CD4-positive, alpha-beta T cell treated with Interferon gamma for 1 hour (primary cell): Measurements from ENCODE around the gene SENP7.
"Not testable (repeated sequence)": the region's sequence is repeated elsewhere in the genome, so short reads cannot be mapped to it uniquely, and the experiment has no call there.

Experiments used
- DNase-seq: peaks from one replicate; pipeline ENCODE4 v3.0.0-alpha.2; 2020

Gene SENP7

DNA sequence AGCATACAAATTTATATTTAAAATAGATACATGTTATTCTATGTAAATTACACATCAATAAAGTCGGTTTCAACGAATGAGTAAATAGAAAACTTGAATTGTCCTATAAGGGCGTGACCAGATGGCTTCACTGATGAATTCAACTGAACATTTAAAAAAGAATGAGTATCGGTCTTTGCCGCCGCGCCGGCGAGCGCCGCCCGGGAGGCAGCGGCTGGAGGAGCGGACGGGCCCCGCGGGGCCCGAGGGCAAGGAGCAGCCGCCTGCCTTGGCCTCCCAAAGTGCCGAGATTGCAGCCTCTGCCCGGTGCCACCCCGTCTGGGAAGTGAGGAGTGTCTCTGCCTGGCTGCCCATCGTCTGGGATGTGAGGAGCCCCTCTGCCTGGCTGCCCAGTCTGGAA lies 74.4 kb downstream of the SENP7 start:
- DNase-seq, result not testable (repeated sequence)

DNA sequence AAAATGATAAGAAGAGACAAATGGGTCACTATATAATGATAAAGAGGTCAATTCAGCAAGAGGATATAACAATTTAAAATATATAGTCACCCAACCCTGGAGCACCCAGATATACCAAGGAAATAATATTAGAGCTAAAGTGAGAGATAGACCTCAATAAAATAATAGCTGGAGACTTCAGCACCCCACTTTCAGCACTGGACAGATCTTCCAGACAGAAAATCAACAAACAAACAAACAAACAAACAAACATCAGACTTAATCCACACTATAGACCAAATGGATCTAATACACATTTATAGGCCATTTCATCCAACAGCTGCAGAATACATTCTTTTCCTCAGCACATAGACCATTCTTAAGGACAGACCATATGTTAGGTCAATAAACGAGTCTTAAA lies 79.4 kb downstream of the SENP7 start:
- no peak for DNase-seq

DNA sequence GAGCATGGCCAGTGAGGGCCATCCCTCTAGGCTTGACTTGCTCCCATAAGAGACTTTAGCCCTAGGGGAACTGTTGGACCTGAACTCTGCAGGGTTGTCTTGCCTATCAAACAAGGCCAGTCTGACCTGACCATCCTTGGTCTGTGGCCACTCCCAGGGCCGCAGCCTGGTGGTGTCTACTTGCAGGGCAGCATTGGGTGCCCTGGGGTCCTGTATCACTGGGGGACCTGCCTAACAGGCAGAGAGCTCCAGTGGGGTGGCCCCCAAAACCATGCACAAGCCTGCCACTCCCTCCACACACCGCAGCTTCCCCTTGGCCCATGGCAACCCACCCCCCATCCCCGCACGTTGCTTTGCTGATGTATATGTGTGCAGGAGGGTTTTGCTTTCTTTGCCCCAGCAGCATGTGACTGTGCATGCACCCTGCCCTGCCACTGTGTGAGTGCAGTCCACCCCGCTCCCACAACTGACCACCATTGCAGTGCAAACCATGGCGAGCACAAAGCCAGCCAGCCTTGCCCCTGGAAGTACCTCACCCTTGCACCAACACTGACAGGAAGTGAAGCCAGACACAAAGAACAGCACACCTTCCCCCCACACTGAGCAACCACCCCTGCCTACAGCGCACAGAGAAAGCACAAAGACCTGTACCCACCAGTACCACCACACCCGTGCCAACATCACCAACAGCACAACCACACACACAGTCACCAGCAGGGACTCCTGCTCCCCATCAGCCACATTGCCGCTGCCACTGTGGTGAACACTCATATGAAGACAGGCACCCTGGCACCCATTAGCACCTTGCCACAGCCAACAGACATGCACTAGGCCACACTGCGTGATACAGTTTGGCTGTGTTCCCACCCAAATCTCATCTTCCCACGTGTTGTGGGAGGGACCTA lies 88.8 kb downstream of the SENP7 start:
- no peak for DNase-seq

DNA sequence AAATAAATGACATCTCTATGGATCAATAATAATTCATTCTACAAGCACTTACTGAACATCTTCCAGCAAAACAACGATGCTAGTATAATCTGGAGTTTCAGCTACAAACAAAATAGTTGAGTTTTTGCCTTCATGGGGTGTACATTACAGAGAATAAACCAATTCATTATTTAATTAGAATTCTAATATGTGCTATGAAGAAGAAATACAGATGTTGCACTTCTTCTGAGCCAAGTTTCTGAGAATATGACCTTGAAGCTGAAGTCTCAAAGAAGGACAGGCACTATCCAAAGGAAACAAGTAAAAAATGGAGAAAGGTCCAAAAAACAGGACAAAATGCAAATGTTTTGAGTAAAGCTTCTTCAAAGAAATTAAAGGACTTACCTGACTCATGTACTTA lies 94.2 kb downstream of the SENP7 start:
- no peak for DNase-seq

DNA sequence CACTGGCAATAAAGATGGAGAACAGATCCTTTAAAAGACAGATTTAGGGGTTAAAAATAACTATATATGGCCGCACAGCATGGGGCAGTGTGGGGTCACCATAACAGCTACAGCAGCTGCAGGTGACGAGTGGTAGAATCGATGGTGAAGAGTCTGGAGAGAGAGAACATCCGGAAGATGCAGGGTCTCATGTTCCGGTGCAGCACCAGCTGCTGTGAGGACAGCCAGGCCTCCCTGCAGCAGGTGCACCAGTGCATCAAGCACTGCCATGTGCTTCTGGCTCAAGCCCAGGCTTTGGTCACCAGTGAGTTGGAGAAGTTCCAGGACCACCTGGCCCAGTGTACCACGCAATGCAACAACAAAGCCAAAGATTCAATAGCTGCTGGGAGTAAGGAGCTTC lies 98.9 kb downstream of the SENP7 start:
- DNase-seq, result no peak

DNA sequence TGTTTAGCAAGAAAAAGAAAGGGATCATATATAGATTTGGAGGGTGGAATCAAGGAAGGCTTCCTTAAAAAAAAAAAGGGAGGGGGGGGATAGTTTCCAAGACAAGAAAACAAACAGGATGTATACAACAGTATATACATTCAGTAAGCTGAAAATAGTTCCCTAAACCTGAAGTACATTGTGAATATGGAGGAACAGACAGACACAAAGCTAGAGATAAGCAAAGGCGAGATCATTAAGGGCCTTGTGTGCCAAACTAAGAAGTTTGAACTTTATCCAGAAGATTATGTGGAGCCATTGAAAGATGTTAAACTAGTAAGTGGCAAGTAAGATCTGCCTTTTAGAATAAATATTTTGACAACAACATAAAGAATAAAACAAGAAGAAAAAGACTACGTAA lies 99.4 kb downstream of the SENP7 start:
- no peak for DNase-seq

DNA sequence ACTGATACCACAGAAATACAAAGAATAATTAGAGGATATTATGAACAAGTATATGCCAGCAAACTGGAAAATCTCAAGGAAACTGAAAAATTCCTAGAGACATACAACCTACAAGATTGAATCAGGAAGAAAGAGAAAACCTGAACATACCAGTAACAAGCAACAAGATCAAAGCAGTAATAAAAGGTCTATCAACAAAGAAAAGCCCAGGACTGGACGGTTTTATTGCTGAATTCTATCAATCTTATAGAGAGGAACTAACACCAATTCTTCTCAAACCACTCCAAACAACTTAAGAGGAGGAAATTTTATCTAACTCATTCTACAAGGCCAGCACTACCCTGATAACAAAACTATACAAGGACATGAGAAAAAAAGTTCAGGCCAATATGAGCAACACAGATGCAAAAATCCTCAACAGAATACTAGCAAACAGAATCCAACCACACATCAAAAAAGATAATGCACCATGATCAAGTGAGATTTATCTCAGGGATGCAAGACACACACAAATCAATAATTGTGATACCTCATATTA lies 121.5 kb downstream of the SENP7 start:
- DNase-seq, result no peak

DNA sequence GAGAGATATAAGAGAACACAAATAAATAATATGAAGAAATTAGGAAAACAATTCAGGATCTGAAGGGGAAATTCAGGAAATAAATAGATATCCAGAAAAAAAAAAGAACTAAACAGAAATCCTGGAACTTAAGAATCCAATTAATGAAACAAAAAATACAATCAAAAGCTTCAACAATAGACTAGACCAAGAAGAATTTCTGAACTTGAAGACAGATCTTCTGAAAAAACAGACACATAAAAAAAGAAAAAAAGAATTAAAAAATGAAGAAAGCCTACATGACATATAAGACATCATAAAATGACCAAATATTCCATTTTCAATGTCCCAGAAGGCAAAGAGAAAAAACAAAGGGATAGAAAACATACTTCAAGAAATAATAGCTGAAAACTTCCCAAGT lies 124.3 kb downstream of the SENP7 start:
- no peak for DNase-seq

DNA sequence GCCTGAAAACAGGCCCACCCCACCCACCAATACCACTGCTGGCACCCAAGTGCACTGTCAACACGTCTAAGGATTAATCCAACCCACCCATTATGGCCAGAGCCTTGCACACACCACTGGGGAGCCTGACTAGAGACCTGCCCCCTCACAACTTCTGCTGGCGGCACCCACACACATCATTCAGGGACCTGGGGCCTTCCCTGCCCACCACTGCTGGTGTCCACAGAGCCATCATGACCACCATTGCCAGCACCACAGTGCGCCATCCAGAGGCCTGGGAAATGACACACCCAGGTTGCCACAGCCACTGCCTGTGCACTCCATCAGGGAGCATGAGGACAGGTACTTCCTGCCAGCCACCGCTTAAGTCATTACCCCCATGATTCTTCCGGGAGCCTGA lies 125.7 kb downstream of the SENP7 start:
- no peak for DNase-seq

DNA sequence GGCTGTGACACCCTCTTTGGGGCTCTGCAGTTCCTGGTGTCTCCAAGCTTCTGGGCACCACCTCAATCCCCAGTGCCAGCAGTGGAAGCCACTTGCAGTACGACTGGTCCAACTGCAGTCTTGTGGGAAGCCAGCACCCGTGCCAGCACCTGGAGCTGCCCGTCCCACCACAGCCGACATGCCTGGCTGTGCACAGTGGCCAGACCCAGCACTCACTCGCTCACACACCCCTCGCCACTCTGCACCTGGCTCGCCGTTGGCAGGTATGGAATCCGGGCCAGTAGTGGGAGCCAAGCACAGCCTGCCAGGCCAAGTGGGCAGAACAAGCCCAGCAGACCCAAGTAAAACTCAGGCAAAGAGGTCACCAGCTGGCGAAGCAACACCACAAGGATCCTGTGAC lies 128.6 kb downstream of the SENP7 start:
- DNase-seq, result no peak

DNA sequence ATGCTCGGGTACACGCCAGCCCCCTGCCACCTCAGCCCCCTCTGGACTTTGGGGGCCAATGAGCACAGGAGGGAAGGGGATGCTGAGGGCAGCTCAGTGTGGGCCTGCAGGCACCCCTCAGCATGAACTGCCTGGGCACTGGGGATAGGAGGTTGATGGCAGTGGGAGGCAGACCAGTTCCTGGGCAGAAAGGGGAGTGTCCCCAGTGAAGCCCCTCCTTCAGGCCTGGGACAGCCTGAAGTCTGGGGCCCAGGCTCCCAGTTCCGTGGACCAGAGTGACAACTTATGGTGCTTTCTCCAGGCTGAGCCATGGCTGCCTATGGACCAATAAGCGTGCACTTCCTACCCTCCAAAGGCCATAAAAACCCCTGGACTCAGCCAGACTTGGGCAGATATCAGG lies 129.4 kb downstream of the SENP7 start:
- no peak for DNase-seq

DNA sequence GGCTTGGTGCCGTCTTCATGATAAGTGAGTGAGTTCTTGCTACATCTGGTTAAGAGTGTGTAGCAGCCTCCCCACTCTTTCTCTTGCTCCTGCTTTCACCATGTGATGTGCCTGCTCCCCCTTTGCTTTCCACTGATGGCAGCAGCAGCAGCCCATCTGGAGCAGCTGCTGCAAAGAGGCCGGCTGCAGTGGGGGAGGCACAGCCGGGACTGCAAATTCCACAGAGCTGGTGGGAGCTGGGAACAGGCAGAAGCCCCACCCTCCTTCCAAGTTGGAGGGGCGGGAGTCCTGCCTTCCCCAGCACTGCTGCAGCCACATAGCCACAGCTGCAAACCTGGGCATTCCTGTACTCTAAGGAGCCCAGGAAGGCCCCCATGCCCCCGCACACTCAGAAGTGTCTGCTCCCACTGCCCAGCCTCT lies 129.8 kb downstream of the SENP7 start:
- DNase-seq, result no peak

DNA sequence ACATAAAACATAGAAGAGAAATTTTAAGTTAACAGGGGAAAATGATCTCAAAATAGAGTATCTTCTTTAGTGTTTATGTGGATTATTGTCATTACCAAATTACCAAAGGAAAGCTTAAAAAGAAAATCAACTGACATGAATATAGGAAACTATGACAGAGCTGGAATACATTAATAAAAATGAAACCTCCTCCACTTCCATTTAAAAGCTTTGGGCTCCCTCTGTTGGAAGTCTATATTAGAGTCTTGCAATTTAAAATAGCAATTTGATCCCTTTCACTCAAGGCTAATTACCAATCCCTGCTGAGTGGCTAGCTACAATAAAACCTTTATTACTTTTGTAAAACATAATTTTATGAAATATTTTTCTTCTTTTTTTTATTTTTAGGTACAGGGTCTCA lies 131.2 kb downstream of the SENP7 start:
- no peak for DNase-seq

DNA sequence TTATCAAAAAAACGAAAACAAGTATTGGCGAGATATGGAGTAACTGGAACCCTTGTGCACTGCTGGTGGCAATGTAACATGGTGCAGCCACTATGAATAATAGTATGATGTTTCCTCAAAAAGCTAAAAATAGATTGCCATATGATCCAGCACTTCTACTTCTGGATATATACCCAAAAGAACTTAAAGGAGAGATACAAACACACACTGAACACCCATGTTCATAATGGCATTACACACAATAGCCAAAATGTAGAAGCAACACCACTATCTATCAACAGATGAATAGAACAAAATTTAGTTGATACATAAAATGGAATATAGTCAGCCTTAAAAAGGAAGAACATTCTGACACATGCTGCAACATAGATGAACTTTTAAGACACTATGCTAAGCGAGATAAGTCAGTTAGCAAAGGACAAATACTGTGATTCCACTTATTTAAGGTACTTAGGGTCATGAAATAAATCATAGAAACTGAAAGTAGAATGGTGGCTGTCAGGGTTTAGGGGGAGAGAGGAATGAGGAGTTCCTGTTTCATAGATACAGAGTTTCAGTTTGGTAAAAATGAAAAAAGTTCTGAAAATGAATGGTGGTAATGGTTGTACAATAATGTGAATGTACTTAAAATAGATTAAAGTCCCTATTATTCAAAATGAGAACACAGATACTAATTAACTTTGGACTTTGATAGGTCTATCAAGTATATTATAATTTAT lies 133.2 kb downstream of the SENP7 start:
- DNase-seq, result no peak

DNA sequence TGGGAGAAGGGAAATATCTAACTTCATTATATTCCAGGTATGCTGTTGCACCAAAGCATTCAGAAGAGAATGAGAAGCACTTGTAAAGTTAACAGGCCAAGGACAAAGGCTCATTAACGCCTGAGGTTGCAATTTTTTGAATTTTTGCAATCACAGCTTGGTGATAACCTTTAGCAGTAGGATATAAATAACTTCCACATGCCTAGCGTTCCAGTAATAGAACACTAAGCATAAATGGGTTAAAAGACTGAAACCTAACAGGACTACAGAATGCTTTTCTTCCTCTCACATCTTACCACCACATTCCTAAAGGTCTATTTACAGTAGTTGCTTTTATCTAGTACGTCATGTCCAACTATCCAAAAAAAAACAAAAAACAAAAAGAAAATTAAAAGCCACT lies 135.2 kb downstream of the SENP7 start:
- DNase-seq, result no peak

DNA sequence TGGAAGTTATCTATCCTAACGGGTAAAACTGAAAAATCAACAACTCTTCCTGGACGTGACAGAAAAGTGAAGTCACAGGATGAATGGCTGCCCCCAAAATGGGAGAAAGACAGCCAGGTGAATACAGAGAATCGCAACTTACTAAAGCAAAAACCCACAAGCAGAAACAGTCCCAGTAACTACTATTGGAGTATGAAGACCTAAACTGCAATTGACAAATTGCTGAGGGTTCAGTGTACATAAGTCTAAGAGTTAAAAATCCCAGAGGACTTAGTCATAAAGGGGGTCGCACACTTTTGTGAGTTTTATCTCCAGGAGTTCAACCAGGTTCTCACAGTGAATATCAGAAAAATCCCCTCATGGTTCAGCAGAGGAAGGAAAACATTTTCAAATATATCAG lies 135.8 kb downstream of the SENP7 start:
- no peak for DNase-seq

DNA sequence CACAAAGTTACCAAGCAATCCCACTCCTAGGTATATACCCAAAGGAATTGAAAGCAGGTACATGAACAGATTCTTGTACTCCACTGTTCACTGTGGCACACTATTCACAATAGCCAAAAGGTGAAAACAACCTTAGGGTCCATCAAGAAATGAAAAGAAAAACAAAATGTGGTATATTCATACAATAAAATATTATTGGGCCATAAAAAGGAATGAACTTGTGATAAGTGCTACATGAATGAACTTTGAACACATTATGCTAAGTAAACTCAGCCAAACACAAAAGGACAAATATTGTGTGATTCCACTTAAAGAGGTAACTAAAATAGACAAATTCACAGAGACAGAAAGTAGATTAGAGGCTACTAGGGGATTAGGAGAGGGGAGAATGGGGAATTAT lies 137.4 kb downstream of the SENP7 start:
- no peak for DNase-seq

DNA sequence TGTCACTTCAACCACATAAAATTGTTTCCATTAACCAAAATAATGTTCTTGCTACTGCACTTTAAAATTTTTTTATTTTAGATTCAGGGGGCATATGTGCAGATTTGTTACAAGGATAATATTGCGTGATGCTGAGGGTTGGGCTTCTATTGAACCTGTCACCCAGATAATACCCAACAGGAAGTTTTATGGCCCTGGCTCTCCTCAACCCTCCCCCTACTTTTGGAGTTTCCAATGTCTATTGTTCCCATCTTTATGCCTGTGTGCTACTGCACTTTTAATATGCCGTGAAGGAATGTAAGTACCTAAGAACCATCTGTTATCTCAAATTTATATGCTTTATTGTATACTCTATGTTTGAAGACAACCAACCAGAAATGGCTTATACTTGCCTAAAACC lies 150.6 kb downstream of the SENP7 start:
- DNase-seq, result no peak

DNA sequence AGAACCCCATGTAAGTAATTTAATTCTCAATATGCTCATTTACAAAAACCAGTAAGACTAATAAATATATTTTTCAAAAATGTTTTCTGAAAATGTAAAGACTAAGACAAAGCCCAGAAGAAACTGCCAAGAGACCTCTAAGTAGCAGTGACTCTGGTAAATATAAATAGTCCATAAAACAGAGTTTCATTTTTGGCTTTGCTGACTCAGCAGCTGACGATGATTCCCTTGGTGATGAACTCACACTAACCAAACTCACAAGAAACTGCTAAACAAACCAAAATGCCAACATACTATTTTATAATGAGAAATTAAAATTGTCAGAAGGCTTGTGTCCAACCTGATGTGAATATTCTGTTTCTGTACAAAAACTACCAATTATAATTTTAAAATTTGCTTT lies 161.2 kb downstream of the SENP7 start:
- DNase-seq, result no peak

DNA sequence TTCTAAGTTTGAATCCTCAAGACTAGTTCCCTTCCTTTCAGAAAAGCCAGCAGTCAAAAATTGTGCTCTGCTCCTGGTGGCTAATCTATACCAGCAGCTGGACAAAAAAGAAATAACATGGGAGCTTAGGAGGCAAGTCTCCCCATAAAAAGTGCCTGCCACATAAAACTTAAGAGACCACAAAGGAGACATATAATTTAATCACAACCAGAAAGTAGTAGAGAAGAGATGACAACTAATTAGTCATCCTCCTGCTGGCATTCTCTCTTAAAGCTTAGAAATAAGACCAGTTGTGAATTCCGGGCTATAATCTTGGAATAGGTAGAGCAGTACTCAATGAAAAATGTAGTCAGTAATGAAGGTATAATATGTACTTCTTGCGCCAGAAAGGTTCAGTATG lies 172.4 kb downstream of the SENP7 start:
- no peak for DNase-seq

DNA sequence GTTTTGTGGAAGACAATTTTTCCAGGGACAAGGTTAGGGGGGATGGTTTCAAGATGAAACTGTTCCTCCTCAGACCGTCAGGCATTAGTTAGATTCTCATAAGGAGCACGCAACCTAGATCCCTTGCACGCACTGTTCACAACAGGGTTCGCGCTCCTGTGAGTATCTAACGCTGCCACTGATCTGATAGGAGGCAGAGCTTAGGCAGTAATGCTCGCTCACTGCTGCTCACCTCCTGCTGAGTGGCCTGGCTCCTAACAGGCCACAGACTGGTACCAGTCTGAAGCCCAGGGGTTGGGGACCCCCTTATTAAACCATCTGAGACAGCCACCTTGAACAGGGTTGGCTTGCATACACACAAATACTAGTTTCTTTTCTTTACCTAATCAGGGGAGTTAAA lies 179.1 kb downstream of the SENP7 start:
- no peak for DNase-seq

DNA sequence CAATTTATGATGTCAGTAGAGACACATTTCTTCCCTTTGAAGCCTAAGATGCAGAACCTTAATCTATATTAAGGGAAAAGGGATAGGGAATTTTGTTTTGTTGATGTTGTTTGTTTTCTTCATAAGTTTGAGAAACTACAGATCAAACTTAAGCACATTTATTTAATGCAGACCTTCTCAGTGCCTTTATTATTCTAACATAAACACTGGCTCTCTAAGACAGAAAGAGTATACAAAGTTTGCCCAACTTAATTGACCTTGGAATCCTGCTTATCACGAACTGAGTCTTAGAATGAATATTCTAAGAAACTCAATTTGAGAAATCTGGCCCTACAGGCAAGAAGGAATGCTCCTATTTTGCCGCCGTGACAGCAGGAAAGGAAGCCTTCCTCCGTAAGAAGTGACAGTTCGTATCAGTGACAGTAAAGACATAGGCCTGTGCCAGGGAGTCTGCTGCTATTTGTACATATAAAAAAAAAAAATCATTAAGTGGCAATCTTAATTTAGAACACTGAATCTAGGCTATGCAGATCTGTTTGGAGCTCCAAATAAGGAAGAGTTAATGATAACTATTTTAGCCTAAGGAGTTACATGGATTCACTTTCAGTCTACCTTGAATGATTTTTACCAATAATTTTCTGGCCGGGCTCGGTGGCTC lies 183.9 kb downstream of the SENP7 start:
- no peak for DNase-seq

DNA sequence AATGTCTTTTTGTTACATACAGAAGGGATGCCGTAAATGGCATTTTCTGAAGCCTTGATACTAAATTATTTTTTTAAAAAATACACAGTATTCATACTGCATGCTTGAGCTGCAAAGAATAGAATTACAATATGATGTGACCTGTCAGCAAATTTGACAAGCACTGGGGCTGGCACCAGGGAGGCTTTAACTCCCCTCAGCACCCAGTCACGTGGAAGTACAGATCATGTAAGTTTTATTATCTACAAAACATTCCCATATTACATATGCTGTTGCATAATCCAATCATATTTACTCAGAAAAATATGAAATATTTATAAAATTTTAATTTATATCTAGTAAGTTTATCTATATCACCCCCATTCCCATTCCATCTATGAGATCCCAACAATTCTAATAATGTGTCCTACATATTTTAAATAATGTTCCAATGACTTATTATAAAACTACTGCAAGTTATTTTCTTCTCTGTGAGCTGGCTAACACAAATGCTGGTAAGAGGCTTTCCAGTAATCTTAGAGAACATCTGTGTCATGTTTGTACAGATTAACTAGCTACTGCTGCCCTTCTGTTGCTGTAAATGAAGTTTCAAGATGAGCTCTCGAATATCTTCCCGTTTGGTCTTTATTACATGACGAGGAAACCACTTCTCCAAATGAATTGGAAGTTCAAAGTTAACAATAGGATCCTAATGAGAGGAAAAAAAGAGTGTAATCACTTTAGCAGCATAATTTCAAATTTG lies 187.4 kb downstream of the SENP7 start:
- no peak for DNase-seq
